ENCODE measurements around the gene RILP.
"Not testable (repeated sequence)": the region's sequence is repeated elsewhere in the genome, so short reads cannot be mapped to it uniquely, and the experiment has no call there.

Gene RILP

GRCh38 chr17:1693339-1693738, 43.7 kb upstream of the RILP start:
- H3K27ac ChIP-seq (ENCODE audit: low read length): no peak overlapping the region
- H3K9ac ChIP-seq (ENCODE audit: low read length): no peak overlapping the region
- TF ChIP-seq EZH2phosphoT487 (IDR thresholded peaks at IDR 0.05; ENCODE audit: low read length): no peak
- TF ChIP-seq, protein P1, sequence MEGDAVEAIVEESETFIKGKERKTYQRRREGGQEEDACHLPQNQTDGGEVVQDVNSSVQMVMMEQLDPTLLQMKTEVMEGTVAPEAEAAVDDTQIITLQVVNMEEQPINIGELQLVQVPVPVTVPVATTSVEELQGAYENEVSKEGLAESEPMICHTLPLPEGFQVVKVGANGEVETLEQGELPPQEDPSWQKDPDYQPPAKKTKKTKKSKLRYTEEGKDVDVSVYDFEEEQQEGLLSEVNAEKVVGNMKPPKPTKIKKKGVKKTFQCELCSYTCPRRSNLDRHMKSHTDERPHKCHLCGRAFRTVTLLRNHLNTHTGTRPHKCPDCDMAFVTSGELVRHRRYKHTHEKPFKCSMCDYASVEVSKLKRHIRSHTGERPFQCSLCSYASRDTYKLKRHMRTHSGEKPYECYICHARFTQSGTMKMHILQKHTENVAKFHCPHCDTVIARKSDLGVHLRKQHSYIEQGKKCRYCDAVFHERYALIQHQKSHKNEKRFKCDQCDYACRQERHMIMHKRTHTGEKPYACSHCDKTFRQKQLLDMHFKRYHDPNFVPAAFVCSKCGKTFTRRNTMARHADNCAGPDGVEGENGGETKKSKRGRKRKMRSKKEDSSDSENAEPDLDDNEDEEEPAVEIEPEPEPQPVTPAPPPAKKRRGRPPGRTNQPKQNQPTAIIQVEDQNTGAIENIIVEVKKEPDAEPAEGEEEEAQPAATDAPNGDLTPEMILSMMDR (IDR thresholded peaks at IDR 0.05; ENCODE audit: low read length): no peak
- no peak for TF ChIP-seq EZH2 (optimal IDR thresholded peaks at IDR 0.05; ENCODE audit: low read depth, low read length)
- no peaks in the 10 kb centered on the region for H3F3A ChIP-seq (ENCODE audit: insufficient read depth, low read length)
- no peak overlapping the region for H3K4me3 ChIP-seq (ENCODE audit: low read length)
- no peaks in the 10 kb centered on the region; the same call in 1 of the 2 replicates for H3K27me3 ChIP-seq (replicated peaks; ENCODE audit: insufficient read depth, low read length)
- no peak for DNase-seq
- no peaks in the 10 kb centered on the region for H3K36me3 ChIP-seq (replicated peaks; ENCODE audit: insufficient read depth, low read length)
- H4K20me1 ChIP-seq (ENCODE audit: insufficient read depth, low read length): no peaks in the 10 kb centered on the region
- no peaks in the 10 kb centered on the region for H3K9me3 ChIP-seq (replicated peaks; ENCODE audit: insufficient read depth, low read length)
- no peaks in the 10 kb centered on the region for H3K9me2 ChIP-seq (replicated peaks; ENCODE audit: insufficient read depth, low read length)
- H3K4me2 ChIP-seq (ENCODE audit: low read depth, low read length): no peak overlapping the region
- H3K4me1 ChIP-seq (ENCODE audit: low read length): no peaks in the 10 kb centered on the region
- no peaks in the 10 kb centered on the region for H3K79me2 ChIP-seq (ENCODE audit: low read length)
- H2AFZ ChIP-seq (ENCODE audit: low read length): no peak overlapping the region

DNA sequence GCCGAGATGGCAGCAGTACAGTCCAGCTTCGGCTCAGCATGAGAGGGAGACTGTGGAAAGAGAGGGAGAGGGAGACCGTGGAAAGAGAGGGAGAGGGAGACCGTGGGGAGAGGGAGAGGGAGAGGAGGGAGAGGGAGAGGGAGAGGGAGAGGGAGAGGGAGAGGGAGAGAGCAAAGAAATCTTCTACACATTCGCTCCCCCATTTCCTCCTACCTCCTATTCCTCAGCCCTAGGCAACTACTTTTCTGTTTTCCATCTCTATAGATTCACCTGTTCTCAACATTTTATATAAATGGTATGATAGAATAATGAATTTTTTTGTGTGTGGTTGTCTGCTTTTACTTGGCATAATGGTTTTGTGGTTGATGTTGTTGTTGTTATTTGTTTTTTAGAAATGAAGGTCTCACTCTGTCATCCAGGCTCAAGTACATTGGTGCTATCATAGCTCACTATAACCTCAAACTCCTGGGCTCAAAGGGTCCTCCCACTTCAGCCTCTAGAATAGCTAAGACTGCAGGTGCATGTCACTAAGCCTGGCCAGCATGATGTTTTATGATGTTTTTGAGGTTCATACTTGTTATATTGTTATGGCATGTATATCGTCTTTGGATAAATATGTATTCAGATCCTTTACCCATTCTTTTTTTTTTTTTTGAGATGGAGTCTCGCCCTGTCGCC, 41.0 kb upstream of the RILP start:
- Histone ChIP-seq H3K27ac (ENCODE audit: low read length) (no peak overlapping the region), H3K36me3 (replicated peaks; ENCODE audit: insufficient read depth, low read length) (no peaks in the 10 kb centered on the region), H2AFZ (ENCODE audit: low read length) (no peak overlapping the region), H3K4me3 (ENCODE audit: low read length) (no peak overlapping the region), H4K20me1 (ENCODE audit: insufficient read depth, low read length) (no peaks in the 10 kb centered on the region), H3K4me1 (ENCODE audit: low read length) (no peaks in the 10 kb centered on the region), H3F3A (ENCODE audit: insufficient read depth, low read length) (no peaks in the 10 kb centered on the region), H3K79me2 (ENCODE audit: low read length) (no peaks in the 10 kb centered on the region), H3K4me2 (ENCODE audit: low read depth, low read length) (no peak overlapping the region), H3K9ac (ENCODE audit: low read length) (no peak overlapping the region), H3K9me2 (replicated peaks; ENCODE audit: insufficient read depth, low read length) (no peaks in the 10 kb centered on the region), H3K27me3 (replicated peaks; ENCODE audit: insufficient read depth, low read length) (no peaks in the 10 kb centered on the region; the same call in 1 of the 2 replicates), H3K9me3 (replicated peaks; ENCODE audit: insufficient read depth, low read length) (no peaks in the 10 kb centered on the region)
- DNase-seq: no peak
- TF ChIP-seq EZH2phosphoT487 (IDR thresholded peaks at IDR 0.05; ENCODE audit: low read length) (no peak), EZH2 (optimal IDR thresholded peaks at IDR 0.05; ENCODE audit: low read depth, low read length) (no peak)
- TF ChIP-seq, protein P1 (IDR thresholded peaks at IDR 0.05; ENCODE audit: low read length): no peak

GRCh38 chr17:1688405-1688804, 38.7 kb upstream of the RILP start:
- H3K9ac ChIP-seq (ENCODE audit: low read length); H3K36me3 ChIP-seq (replicated peaks; ENCODE audit: insufficient read depth, low read length); H3K4me3 ChIP-seq (ENCODE audit: low read length); DNase-seq; H3K27me3 ChIP-seq (replicated peaks; ENCODE audit: insufficient read depth, low read length); H2AFZ ChIP-seq (ENCODE audit: low read length); H3K4me2 ChIP-seq (ENCODE audit: low read depth, low read length); H3K9me2 ChIP-seq (replicated peaks; ENCODE audit: insufficient read depth, low read length); H3K9me3 ChIP-seq (replicated peaks; ENCODE audit: insufficient read depth, low read length); H3K27ac ChIP-seq (ENCODE audit: low read length); H3K4me1 ChIP-seq (ENCODE audit: low read length); H4K20me1 ChIP-seq (ENCODE audit: insufficient read depth, low read length); H3F3A ChIP-seq (ENCODE audit: insufficient read depth, low read length): not testable (repeated sequence)
- peaks cover 13% of the 10 kb centered on the region for H3K79me2 ChIP-seq (ENCODE audit: low read length)

- no peak overlapping the region for H3K4me3 ChIP-seq (ENCODE audit: low read length)
These were observed 36.4 kb upstream of the RILP start for GRCh38 chr17:1686086-1686485.

More at GRCh38 chr17:1686086-1686485, 36.4 kb upstream of the RILP start:
- TF ChIP-seq EZH2 (optimal IDR thresholded peaks at IDR 0.05; ENCODE audit: low read depth, low read length): no peak
- no peak for TF ChIP-seq EZH2phosphoT487 (IDR thresholded peaks at IDR 0.05; ENCODE audit: low read length)
- TF ChIP-seq, protein P1 (IDR thresholded peaks at IDR 0.05; ENCODE audit: low read length): no peak
- peaks cover 3% of the 10 kb centered on the region; the same call in 1 of the 2 replicates for H4K20me1 ChIP-seq (ENCODE audit: insufficient read depth, low read length)
- H3K79me2 ChIP-seq (ENCODE audit: low read length): peaks cover 36% of the 10 kb centered on the region
- no peak overlapping the region for H3K4me2 ChIP-seq (ENCODE audit: low read depth, low read length)
- H3K9me3 ChIP-seq (replicated peaks; ENCODE audit: insufficient read depth, low read length): no peaks in the 10 kb centered on the region
- no peaks in the 10 kb centered on the region for H3F3A ChIP-seq (ENCODE audit: insufficient read depth, low read length)
- no peaks in the 10 kb centered on the region for H3K9me2 ChIP-seq (replicated peaks; ENCODE audit: insufficient read depth, low read length)
- no peak for DNase-seq
- no peak overlapping the region for H2AFZ ChIP-seq (ENCODE audit: low read length)
- H3K4me1 ChIP-seq (ENCODE audit: low read length): peaks cover 5% of the 10 kb centered on the region; the same call in 1 of the 2 replicates
- H3K27ac ChIP-seq (ENCODE audit: low read length): no peak overlapping the region
- H3K9ac ChIP-seq (ENCODE audit: low read length): no peak overlapping the region
- no peaks in the 10 kb centered on the region for H3K27me3 ChIP-seq (replicated peaks; ENCODE audit: insufficient read depth, low read length)
- H3K36me3 ChIP-seq (replicated peaks; ENCODE audit: insufficient read depth, low read length): peaks cover 12% of the 10 kb centered on the region; the same call in 1 of the 2 replicates

Measured in MM.1S (cell line).